ENCODE data around the gene SPG21.

Gene SPG21

GRCh38 chr15:64990168-64990470 is 405 bp upstream of the SPG21 start:
- no peak for DNase-seq

GRCh38 chr15:64987136-64987535 is 2.6 kb downstream of the SPG21 start:
- DNase-seq: no peak

GRCh38 chr15:64985366-64986033 is 4.2 kb downstream of the SPG21 start:
- DNase-seq: no peak

GRCh38 chr15:64982472-64982871 is 7.2 kb downstream of the SPG21 start:
- DNase-seq: no peak

- DNase-seq: no peak
Measured at GRCh38 chr15:64981812-64982431, 7.8 kb downstream of the SPG21 start.

GRCh38 chr15:64979252-64979710 is 10.4 kb downstream of the SPG21 start:
- DNase-seq: no peak

- DNase-seq: no peak
Measured at GRCh38 chr15:64975390-64975789, 14.3 kb downstream of the SPG21 start.

- DNase-seq: no peak
Measured at GRCh38 chr15:64970698-64971097, 19.0 kb downstream of the SPG21 start.

GRCh38 chr15:64969401-64969800 is 20.3 kb downstream of the SPG21 start:
- DNase-seq: no peak

- DNase-seq: no peak
Measured at GRCh38 chr15:64961013-64961412, 28.7 kb downstream of the SPG21 start.

GRCh38 chr15:64960153-64960552 is 29.6 kb downstream of the SPG21 start:
- no peak for DNase-seq

- no peak for DNase-seq
Measured at GRCh38 chr15:64959128-64959527, 30.6 kb downstream of the SPG21 start.

- no peak for DNase-seq
Measured at GRCh38 chr15:64954395-64954794, 35.3 kb downstream of the SPG21 start.

GRCh38 chr15:64951777-64952418 is 37.8 kb downstream of the SPG21 start:
- DNase-seq: no peak

- DNase-seq: no peak
Measured at GRCh38 chr15:64950888-64951287, 38.8 kb downstream of the SPG21 start.

- DNase-seq: no peak
Measured at GRCh38 chr15:64949383-64950186, 40.1 kb downstream of the SPG21 start.

GRCh38 chr15:64948916-64949315 is 40.8 kb downstream of the SPG21 start:
- DNase-seq: no peak

- DNase-seq: no peak
Measured at GRCh38 chr15:64947211-64947610, 42.5 kb downstream of the SPG21 start.

GRCh38 chr15:64944961-64945360 is 44.8 kb downstream of the SPG21 start:
- DNase-seq: no peak

GRCh38 chr15:64943512-64944225 is 46.0 kb downstream of the SPG21 start:
- DNase-seq: no peak

GRCh38 chr15:64942356-64942755 is 47.4 kb downstream of the SPG21 start:
- DNase-seq: no peak

GRCh38 chr15:64938192-64938591 is 51.5 kb downstream of the SPG21 start:
- DNase-seq: no peak

GRCh38 chr15:64934023-64934422 is 55.7 kb downstream of the SPG21 start:
- DNase-seq: no peak

Measured in CD4-positive, alpha-beta T cell treated with Interleukin-12 subunit alpha and Interleukin-12 subunit beta, for 1 hour (primary cell).